GM19328 (cell line): ENCODE data around the gene IRF4.
"Not testable (repeated sequence)": the region's sequence is repeated elsewhere in the genome, so short reads cannot be mapped to it uniquely, and the experiment has no call there.

ENCODE experiments used
- ATAC-seq: cut with Tn5 transposase; IDR thresholded peaks from one replicate; pipeline ENCODE4 v1.9.1; 2021; ENCODE audit warnings: mild to moderate bottlenecking, moderate library complexity; ENCODE audit not compliant: unreplicated experiment

The IRF4 gene

GRCh38 chr6:364609-365540 lies 26.7 kb upstream of the IRF4 start:
- ATAC-seq, result peak; percentile 57

- ATAC-seq, result no peak
Observed at GRCh38 chr6:365835-366234, 25.7 kb upstream of the IRF4 start.

- ATAC-seq, result no peak
Observed at GRCh38 chr6:366389-367297, 24.9 kb upstream of the IRF4 start.

- ATAC-seq, result no peak
Observed at GRCh38 chr6:367298-367794, 24.2 kb upstream of the IRF4 start.

GRCh38 chr6:367891-368630 lies 23.5 kb upstream of the IRF4 start:
- no peak for ATAC-seq

- ATAC-seq, result no peak
Observed at GRCh38 chr6:369559-370431, 21.8 kb upstream of the IRF4 start.

GRCh38 chr6:370555-370954 lies 21.0 kb upstream of the IRF4 start:
- no peak for ATAC-seq

- ATAC-seq, result not testable (repeated sequence)
Observed at GRCh38 chr6:371851-372250, 19.7 kb upstream of the IRF4 start.

GRCh38 chr6:372336-372911 lies 19.1 kb upstream of the IRF4 start:
- no peak for ATAC-seq

- no peak for ATAC-seq
Observed at GRCh38 chr6:373031-373430, 18.5 kb upstream of the IRF4 start.

- no peak for ATAC-seq
Observed at GRCh38 chr6:373773-374724, 17.5 kb upstream of the IRF4 start.

- no peak for ATAC-seq
Observed at GRCh38 chr6:374956-375355, 16.6 kb upstream of the IRF4 start.

- ATAC-seq, result no peak
Observed at GRCh38 chr6:376827-377640, 14.5 kb upstream of the IRF4 start.

- ATAC-seq, result not testable (repeated sequence)
Observed at GRCh38 chr6:377641-378020, 13.9 kb upstream of the IRF4 start.

- ATAC-seq, result no peak
Observed at GRCh38 chr6:378090-378957, 13.2 kb upstream of the IRF4 start.

- no peak for ATAC-seq
Observed at GRCh38 chr6:378958-379409, 12.6 kb upstream of the IRF4 start.
